ENCODE measurements around the gene POLDIP2. TPM values are rescaled to one million over a fixed set of nuclear protein-coding genes. Genes with fewer than 3 reads are reported as not detected.

The POLDIP2 gene
- total and polyA plus RNA-seq, 9 of the 15 experiments (the other 6 are each of a cell fraction or from before 2014, with no cell fraction given), result 22.0 to 137 (median 104) TPM

DNA sequence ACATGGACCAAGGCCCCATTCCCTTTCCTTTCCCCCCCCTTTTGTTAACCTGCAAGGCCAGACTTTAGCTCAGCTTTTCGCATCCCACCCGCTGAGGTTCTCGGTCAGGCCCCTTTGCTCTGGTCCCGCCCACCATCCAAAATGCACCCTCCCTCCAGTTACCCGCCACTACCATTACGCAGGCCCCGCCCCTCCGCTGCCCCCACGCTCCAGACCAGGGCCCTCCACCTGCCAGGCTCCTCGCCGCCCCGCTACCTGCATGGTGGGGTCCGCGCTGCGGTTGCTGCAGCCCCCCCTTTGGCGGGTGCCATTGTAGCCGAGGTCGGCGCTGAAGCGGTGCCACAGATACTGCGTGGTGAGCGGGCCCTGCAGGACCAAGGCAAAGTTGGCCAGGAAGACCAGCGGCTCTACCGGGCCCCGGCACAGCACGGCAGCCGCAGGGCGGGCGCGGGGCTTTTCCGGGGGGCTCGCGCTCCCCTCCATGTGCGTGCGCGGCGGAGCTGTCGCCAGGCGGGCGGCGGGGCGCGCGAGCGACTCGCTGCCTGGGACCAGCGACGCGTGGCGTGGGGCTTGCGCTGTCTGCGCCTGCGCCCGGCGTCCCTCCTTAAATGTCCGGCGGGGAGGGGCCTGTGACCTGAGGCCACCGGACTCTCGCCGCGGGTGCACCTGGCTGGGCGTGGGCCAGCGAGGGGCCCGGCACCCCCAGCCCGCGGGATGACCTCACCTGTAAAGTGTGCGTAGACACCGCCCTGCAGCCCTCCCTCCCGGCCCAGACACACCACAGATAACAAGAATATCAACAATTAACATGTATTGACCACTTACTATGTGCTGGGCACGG, 48.5 kb upstream of the POLDIP2 start, which contains the start of gene SLC46A1 (continued):
- TF ChIP-seq, protein P1, sequence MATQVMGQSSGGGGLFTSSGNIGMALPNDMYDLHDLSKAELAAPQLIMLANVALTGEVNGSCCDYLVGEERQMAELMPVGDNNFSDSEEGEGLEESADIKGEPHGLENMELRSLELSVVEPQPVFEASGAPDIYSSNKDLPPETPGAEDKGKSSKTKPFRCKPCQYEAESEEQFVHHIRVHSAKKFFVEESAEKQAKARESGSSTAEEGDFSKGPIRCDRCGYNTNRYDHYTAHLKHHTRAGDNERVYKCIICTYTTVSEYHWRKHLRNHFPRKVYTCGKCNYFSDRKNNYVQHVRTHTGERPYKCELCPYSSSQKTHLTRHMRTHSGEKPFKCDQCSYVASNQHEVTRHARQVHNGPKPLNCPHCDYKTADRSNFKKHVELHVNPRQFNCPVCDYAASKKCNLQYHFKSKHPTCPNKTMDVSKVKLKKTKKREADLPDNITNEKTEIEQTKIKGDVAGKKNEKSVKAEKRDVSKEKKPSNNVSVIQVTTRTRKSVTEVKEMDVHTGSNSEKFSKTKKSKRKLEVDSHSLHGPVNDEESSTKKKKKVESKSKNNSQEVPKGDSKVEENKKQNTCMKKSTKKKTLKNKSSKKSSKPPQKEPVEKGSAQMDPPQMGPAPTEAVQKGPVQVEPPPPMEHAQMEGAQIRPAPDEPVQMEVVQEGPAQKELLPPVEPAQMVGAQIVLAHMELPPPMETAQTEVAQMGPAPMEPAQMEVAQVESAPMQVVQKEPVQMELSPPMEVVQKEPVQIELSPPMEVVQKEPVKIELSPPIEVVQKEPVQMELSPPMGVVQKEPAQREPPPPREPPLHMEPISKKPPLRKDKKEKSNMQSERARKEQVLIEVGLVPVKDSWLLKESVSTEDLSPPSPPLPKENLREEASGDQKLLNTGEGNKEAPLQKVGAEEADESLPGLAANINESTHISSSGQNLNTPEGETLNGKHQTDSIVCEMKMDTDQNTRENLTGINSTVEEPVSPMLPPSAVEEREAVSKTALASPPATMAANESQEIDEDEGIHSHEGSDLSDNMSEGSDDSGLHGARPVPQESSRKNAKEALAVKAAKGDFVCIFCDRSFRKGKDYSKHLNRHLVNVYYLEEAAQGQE (IDR thresholded peaks at IDR 0.05; ENCODE audit: borderline replicate concordance), result no peak
- TF ChIP-seq, protein P1 (CRISPR knock-in tag; IDR thresholded peaks at IDR 0.05; ENCODE audit: low read depth), result no peak
- TF ChIP-seq MAFK (IDR thresholded peaks at IDR 0.05; ENCODE audit: low read length) (no peak), ZFX (CRISPR knock-in tag; IDR thresholded peaks at IDR 0.05) (peak; percentile 35; the same call in 1 of the 2 replicates), GATAD2A (IDR thresholded peaks at IDR 0.05) (peak; percentile 75; the same call in 1 of the 2 replicates), NONO (IDR thresholded peaks at IDR 0.05; ENCODE audit: low read depth in 2 of 2, low read length in 1 of 2) (peak in 1 of 2 experiments; percentile 83; a peak in 1 of 4 replicates), ESRRA (IDR thresholded peaks at IDR 0.05; ENCODE audit: borderline replicate concordance, low read depth) (0 out of 2 replicates have a peak, but pooled peaks have one; percentile 22), KLF6 (CRISPR knock-in tag; IDR thresholded peaks at IDR 0.05; ENCODE audit: borderline replicate concordance) (no peak), ZNF699 (CRISPR knock-in tag; IDR thresholded peaks at IDR 0.05; ENCODE audit: insufficient replicate concordance) (no peak), NFE2 (IDR thresholded peaks at IDR 0.05; ENCODE audit: low read depth) (no peak), SAFB (IDR thresholded peaks at IDR 0.05; ENCODE audit: borderline replicate concordance, low read depth, low read length) (peak; percentile 60)
- TF ChIP-seq, protein P2, sequence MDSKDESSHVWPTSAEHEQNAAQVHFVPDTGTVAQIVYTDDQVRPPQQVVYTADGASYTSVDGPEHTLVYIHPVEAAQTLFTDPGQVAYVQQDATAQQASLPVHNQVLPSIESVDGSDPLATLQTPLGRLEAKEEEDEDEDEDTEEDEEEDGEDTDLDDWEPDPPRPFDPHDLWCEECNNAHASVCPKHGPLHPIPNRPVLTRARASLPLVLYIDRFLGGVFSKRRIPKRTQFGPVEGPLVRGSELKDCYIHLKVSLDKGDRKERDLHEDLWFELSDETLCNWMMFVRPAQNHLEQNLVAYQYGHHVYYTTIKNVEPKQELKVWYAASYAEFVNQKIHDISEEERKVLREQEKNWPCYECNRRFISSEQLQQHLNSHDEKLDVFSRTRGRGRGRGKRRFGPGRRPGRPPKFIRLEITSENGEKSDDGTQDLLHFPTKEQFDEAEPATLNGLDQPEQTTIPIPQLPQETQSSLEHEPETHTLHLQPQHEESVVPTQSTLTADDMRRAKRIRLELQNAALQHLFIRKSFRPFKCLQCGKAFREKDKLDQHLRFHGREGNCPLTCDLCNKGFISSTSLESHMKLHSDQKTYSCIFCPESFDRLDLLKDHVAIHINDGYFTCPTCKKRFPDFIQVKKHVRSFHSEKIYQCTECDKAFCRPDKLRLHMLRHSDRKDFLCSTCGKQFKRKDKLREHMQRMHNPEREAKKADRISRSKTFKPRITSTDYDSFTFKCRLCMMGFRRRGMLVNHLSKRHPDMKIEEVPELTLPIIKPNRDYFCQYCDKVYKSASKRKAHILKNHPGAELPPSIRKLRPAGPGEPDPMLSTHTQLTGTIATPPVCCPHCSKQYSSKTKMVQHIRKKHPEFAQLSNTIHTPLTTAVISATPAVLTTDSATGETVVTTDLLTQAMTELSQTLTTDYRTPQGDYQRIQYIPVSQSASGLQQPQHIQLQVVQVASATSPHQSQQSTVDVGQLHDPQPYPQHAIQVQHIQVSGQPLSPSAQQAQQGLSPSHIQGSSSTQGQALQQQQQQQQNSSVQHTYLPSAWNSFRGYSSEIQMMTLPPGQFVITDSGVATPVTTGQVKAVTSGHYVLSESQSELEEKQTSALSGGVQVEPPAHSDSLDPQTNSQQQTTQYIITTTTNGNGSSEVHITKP (IDR thresholded peaks at IDR 0.05; ENCODE audit: partially characterized antibody), result peak; percentile 66
- TF ChIP-seq, protein P3, sequence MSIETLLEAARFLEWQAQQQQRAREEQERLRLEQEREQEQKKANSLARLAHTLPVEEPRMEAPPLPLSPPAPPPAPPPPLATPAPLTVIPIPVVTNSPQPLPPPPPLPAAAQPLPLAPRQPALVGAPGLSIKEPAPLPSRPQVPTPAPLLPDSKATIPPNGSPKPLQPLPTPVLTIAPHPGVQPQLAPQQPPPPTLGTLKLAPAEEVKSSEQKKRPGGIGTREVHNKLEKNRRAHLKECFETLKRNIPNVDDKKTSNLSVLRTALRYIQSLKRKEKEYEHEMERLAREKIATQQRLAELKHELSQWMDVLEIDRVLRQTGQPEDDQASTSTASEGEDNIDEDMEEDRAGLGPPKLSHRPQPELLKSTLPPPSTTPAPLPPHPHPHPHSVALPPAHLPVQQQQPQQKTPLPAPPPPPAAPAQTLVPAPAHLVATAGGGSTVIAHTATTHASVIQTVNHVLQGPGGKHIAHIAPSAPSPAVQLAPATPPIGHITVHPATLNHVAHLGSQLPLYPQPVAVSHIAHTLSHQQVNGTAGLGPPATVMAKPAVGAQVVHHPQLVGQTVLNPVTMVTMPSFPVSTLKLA (conservative IDR thresholded peaks at IDR 0.05), result peak in 1 of 2 experiments; percentile 54; a peak in 2 of 4 replicates

All from K562 (cell line).